SK-N-SH treated with all-trans-retinoic acid at 6 μM for 48 hours (cell line): Measurements from ENCODE around the gene TMEM164.

Source experiments
- ATAC-seq: fragments of 200-7000 bp; cut with Tn5 transposase; 3 replicates; pipeline ENCODE4 v1.9.1; 2020; ENCODE audit warnings: mild to moderate bottlenecking, moderate library complexity
- ARNTL ChIP-seq: fragments of 450-650 bp; formaldehyde crosslinking; IDR thresholded peaks from 2 replicates; pipeline ENCODE4 v1.5.0; 2020; ENCODE audit warnings: low read depth, mild to moderate bottlenecking, moderate library complexity, borderline replicate concordance
- BACH2 ChIP-seq: fragments of 250-450 bp; sonication (Bioruptor Pico); IDR thresholded peaks from 2 replicates; pipeline ENCODE4 v1.9.0; 2021; ENCODE audit warnings: mild to moderate bottlenecking, borderline replicate concordance
- CSDC2 ChIP-seq: fragments of 250-450 bp; sonication (Bioruptor Pico); IDR thresholded peaks from 2 replicates; pipeline ENCODE4 v1.5.0; 2020; ENCODE audit warnings: mild to moderate bottlenecking, moderate library complexity
- ESRRG ChIP-seq: fragments of 250-450 bp; sonication (Bioruptor Pico); IDR thresholded peaks from 2 replicates; pipeline ENCODE4 v1.6.1; 2021; ENCODE audit warnings: mild to moderate bottlenecking
- GLIS3 ChIP-seq: fragments of 250-450 bp; sonication (Bioruptor Pico); IDR thresholded peaks from 2 replicates; pipeline ENCODE4 v1.5.0; 2020; ENCODE audit warnings: mild to moderate bottlenecking, moderate library complexity
- ISL1 ChIP-seq: fragments of 250-450 bp; sonication (Bioruptor Pico); IDR thresholded peaks from 2 replicates; pipeline ENCODE4 v2.1.2; 2022; ENCODE audit warnings: mild to moderate bottlenecking, moderate library complexity
- OSR1 ChIP-seq: fragments of 250-450 bp; sonication (Bioruptor Pico); IDR thresholded peaks from 2 replicates; pipeline ENCODE4 v1.8.0; 2022; ENCODE audit warnings: moderate library complexity, mild to moderate bottlenecking, inconsistent platforms
- PPARA ChIP-seq: fragments of 250-450 bp; sonication (Bioruptor Pico); IDR thresholded peaks from 2 replicates; pipeline ENCODE4 v1.5.0; 2020; ENCODE audit warnings: mild to moderate bottlenecking, borderline replicate concordance
- RARB ChIP-seq: fragments of 250-450 bp; sonication (Bioruptor Pico); IDR thresholded peaks from 2 replicates; pipeline ENCODE4 v1.8.0; 2021; ENCODE audit warnings: mild to moderate bottlenecking, moderate library complexity
- SNAI2 ChIP-seq: fragments of 250-450 bp; sonication (Bioruptor Pico); IDR thresholded peaks from 2 replicates; pipeline ENCODE4 v1.5.0; 2020; ENCODE audit warnings: mild to moderate bottlenecking, moderate library complexity
- TCF4 ChIP-seq: fragments of 250-450 bp; sonication (Bioruptor Pico); IDR thresholded peaks from 2 replicates; pipeline ENCODE4 v1.8.0; 2021; ENCODE audit warnings: mild to moderate bottlenecking, moderate library complexity, borderline replicate concordance
- TOX ChIP-seq: fragments of 250-450 bp; sonication (Bioruptor Pico); IDR thresholded peaks from 2 replicates; pipeline ENCODE4 v1.8.0; 2021; ENCODE audit warnings: mild to moderate bottlenecking, moderate library complexity, borderline replicate concordance
- ZC3H10 ChIP-seq: fragments of 250-450 bp; sonication (Bioruptor Pico); IDR thresholded peaks from 2 replicates; pipeline ENCODE4 v1.5.1; 2021; ENCODE audit warnings: mild to moderate bottlenecking, moderate library complexity
- ZFP3 ChIP-seq: fragments of 250-450 bp; sonication (Bioruptor Pico); IDR thresholded peaks from 2 replicates; pipeline ENCODE4 v1.5.0; 2020; ENCODE audit warnings: mild to moderate bottlenecking, moderate library complexity
- ZFP30 ChIP-seq: fragments of 450-650 bp; formaldehyde crosslinking; IDR thresholded peaks from 2 replicates; pipeline ENCODE4 v1.5.0; 2022; ENCODE audit warnings: mild to moderate bottlenecking, moderate library complexity
- ZNF565 ChIP-seq: fragments of 450-650 bp; formaldehyde crosslinking; conservative IDR thresholded peaks from 2 replicates; pipeline ENCODE4 v1.5.0; 2020; ENCODE audit warnings: low read depth, mild to moderate bottlenecking, moderate library complexity
- ZNF70 ChIP-seq: fragments of 450-650 bp; formaldehyde crosslinking; IDR thresholded peaks from 2 replicates; pipeline ENCODE4 v1.5.0; 2020; ENCODE audit warnings: mild to moderate bottlenecking, moderate library complexity
- ZNF8 ChIP-seq: fragments of 450-650 bp; formaldehyde crosslinking; IDR thresholded peaks from 2 replicates; pipeline ENCODE4 v1.5.0; 2020; ENCODE audit warnings: mild to moderate bottlenecking, moderate library complexity
- TF ChIP-seq, protein P1 (sequence below): fragments of 250-450 bp; sonication (Bioruptor Pico); IDR thresholded peaks from 2 replicates; pipeline ENCODE4 v1.8.0; 2021; ENCODE audit warnings: low read depth, mild to moderate bottlenecking, moderate library complexity, borderline replicate concordance
- TF ChIP-seq, protein P2 (sequence below): fragments of 250-450 bp; sonication (Bioruptor Pico); IDR thresholded peaks from 2 replicates; pipeline ENCODE4 v1.5.1; 2021; ENCODE audit warnings: mild to moderate bottlenecking, moderate library complexity
- TF ChIP-seq, protein P3 (sequence below): fragments of 250-450 bp; sonication (Bioruptor Pico); IDR thresholded peaks from 2 replicates; pipeline ENCODE4 v1.8.0; 2020; ENCODE audit warnings: mild to moderate bottlenecking, moderate library complexity, borderline replicate concordance

The TMEM164 gene

DNA sequence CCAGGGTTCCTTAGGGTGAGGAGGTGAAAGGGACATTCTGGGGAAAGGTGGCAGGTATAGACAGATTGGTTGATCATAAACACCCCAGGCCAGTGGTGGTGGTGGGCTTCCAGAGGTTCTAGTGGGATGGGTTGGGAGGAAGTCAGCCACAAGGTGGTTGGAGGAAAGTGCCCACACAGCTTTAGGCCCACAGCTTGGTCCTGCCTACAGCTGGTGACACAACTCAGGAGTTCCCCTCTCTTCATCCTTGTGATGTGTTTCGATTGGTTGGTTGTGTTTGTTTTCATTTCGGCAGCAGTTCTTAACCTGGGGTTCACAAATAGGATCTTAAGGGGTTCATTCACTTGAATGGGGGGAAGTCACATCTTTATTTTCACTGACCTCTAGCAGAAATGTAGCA lies 157.0 kb downstream of the TMEM164 start (continued):
- TF ChIP-seq, protein P1, sequence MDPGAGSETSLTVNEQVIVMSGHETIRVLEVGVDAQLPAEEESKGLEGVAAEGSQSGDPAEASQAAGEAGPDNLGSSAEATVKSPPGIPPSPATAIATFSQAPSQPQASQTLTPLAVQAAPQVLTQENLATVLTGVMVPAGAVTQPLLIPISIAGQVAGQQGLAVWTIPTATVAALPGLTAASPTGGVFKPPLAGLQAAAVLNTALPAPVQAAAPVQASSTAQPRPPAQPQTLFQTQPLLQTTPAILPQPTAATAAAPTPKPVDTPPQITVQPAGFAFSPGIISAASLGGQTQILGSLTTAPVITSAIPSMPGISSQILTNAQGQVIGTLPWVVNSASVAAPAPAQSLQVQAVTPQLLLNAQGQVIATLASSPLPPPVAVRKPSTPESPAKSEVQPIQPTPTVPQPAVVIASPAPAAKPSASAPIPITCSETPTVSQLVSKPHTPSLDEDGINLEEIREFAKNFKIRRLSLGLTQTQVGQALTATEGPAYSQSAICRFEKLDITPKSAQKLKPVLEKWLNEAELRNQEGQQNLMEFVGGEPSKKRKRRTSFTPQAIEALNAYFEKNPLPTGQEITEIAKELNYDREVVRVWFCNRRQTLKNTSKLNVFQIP, result no peak
- no peak for TF ChIP-seq TOX (CRISPR knock-in tag)

DNA sequence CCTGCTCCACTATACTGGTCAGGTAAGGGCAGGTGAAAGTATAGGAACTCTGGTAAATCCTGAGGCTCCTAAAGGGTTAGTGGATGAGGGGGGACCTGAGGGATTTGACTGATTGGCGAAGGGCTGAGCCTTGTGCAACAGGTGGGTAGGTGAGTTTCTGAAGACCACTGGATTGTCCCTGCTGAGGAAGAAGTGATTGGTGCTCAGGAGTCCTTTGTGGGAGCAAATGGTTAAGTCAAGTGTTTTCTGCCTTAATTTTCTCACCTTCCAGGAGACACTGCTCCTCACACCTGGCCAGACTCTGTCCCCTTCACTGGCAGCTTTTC lies 158.4 kb downstream of the TMEM164 start:
- TF ChIP-seq RARB (no peak), PPARA (CRISPR knock-in tag) (no peak), ZNF565 (CRISPR knock-in tag) (no peak)
- no peak for ATAC-seq

DNA sequence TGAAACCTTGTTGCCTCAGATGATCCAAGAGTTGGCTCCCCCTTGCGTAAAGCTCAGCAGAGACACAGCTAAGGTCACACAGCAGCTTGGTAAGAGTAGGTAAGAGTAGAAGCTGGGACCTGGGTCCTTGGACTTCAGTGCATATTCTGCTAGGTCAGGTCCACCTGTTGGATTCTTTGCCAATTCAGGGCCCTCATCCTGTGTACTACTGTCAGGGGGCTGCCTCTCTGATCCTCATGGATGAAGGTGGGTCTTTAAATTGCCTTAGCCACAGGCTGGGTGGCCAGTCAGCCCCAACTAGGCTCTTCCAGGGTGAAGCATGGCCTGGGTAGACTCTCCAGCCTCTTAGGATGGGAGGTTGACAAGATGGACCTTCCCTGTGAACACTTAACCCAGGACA lies 159.2 kb downstream of the TMEM164 start:
- TF ChIP-seq ISL1 (CRISPR knock-in tag) (no peak), ARNTL (CRISPR knock-in tag) (no peak), ESRRG (CRISPR knock-in tag) (no peak)
- no peak for ATAC-seq

DNA sequence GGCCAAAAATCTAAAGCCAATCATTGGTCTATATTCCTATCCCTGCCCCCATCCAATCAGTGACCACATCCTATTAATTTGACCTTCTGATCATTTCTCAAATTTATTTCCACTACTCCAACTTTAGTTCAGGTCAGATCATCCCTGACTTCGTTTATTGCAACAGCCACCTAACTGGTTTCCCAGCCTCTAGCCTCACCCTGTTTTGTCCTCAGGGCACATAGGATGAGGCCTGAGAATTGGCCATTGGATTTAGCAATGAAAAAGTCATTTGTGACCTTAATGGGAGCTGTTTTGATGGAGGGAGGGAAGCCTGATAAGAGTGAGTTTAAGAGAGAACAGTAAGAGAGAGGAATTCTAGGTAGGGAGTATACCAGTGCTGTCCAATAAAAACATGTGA lies 160.0 kb downstream of the TMEM164 start:
- no peak for ATAC-seq
- TF ChIP-seq TOX (CRISPR knock-in tag) (no peak), ISL1 (CRISPR knock-in tag) (no peak), CSDC2 (CRISPR knock-in tag) (no peak), ZNF70 (no peak), ZNF565 (CRISPR knock-in tag) (no peak), SNAI2 (CRISPR knock-in tag) (no peak), ARNTL (CRISPR knock-in tag) (no peak)
- TF ChIP-seq, protein P2, sequence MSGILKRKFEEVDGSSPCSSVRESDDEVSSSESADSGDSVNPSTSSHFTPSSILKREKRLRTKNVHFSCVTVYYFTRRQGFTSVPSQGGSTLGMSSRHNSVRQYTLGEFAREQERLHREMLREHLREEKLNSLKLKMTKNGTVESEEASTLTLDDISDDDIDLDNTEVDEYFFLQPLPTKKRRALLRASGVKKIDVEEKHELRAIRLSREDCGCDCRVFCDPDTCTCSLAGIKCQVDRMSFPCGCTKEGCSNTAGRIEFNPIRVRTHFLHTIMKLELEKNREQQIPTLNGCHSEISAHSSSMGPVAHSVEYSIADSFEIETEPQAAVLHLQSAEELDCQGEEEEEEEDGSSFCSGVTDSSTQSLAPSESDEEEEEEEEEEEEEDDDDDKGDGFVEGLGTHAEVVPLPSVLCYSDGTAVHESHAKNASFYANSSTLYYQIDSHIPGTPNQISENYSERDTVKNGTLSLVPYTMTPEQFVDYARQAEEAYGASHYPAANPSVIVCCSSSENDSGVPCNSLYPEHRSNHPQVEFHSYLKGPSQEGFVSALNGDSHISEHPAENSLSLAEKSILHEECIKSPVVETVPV, result no peak

DNA sequence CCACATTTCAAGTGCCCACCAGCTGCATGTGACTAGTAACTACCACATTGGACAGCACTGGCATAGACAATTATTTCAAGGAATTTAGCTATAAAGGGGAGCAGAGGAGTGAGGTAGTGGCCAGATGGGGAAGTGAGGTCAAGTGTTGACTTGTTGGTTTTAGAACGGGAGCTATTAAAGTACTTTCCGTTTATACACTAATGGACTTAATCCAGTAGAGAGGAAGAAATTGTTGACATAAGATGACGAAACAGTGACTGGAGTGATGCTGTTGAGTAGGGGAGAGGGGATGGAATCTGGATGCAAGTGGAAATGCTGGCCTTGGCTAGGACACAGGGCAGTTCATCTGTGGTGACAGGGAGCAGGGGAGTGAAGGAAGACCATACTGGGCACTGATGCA lies 160.6 kb downstream of the TMEM164 start:
- TF ChIP-seq ZNF70 (no peak), TOX (CRISPR knock-in tag) (no peak), TCF4 (CRISPR knock-in tag) (no peak), PPARA (CRISPR knock-in tag) (no peak)
- ATAC-seq, result no peak

DNA sequence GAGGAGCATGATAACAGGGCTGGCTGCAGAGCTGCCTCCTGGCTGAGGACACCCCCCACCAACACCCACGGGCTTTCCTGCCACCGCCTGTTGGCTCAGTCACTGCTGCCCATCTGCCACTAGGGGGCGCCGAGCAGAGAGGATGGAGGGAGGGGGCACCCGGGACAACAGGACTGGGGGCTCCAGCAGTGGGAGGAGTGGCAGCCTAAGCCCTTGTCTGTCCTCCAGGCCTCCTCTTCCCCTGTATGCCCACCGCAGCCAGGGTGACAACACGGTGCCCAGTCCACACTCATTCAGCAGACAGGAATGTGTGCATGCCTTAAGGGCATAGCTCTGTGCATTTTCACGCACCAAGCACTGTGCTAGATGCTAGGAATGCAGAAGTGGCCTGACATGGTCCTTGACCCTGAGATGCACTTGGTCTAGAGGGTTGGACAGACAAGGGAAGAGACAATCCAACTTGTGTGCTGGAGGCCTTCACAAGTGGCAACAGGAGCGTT lies 165.1 kb downstream of the TMEM164 start:
- ATAC-seq, result peak; percentile 78
- TF ChIP-seq ZFP3 (no peak), PPARA (CRISPR knock-in tag) (no peak), TOX (CRISPR knock-in tag) (no peak), OSR1 (CRISPR knock-in tag) (no peak), BACH2 (CRISPR knock-in tag) (no peak), RARB (no peak), ZNF565 (CRISPR knock-in tag) (no peak), ZNF8 (CRISPR knock-in tag) (no peak), ZC3H10 (no peak), SNAI2 (CRISPR knock-in tag) (no peak), GLIS3 (no peak), ZNF70 (no peak), ZFP30 (CRISPR knock-in tag) (no peak), ISL1 (CRISPR knock-in tag) (no peak), CSDC2 (CRISPR knock-in tag) (no peak)
- TF ChIP-seq, protein P2, result no peak
- TF ChIP-seq, protein P3, sequence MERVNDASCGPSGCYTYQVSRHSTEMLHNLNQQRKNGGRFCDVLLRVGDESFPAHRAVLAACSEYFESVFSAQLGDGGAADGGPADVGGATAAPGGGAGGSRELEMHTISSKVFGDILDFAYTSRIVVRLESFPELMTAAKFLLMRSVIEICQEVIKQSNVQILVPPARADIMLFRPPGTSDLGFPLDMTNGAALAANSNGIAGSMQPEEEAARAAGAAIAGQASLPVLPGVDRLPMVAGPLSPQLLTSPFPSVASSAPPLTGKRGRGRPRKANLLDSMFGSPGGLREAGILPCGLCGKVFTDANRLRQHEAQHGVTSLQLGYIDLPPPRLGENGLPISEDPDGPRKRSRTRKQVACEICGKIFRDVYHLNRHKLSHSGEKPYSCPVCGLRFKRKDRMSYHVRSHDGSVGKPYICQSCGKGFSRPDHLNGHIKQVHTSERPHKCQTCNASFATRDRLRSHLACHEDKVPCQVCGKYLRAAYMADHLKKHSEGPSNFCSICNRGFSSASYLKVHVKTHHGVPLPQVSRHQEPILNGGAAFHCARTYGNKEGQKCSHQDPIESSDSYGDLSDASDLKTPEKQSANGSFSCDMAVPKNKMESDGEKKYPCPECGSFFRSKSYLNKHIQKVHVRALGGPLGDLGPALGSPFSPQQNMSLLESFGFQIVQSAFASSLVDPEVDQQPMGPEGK, result no peak
